ENCODE measurements around the gene RAB3C.
A peak's percentile ranks its signal among the peaks of the same experiment; 100 is the strongest.

Gene RAB3C

GRCh38 chr5:58774937-58775336 lies 192.1 kb downstream of the RAB3C start:
- ChIA-PET CTCF (interaction anchor here (2.8 kb wide), 1 partner anchor 11 kb away, joined by 8 read pairs; no protein-coding TSS in a partner anchor), POLR2A (no interaction called here)
- DNase-seq (ENCODE audit: extremely low spot score), result no peak
- no peak for TF ChIP-seq CTCF (IDR thresholded peaks at IDR 0.05; ENCODE audit: control extremely low read depth, extremely low read depth, low read depth, missing control alignments)

- ChIA-PET CTCF (interaction anchor here (1.7 to 1.9 kb wide), 2 partner anchors 10 to 13 kb away, joined by 6 to 7 read pairs; no protein-coding TSS in a partner anchor), POLR2A (no interaction called here)
- DNase-seq (ENCODE audit: extremely low spot score), result peak; percentile 17
- TF ChIP-seq CTCF (IDR thresholded peaks at IDR 0.05; ENCODE audit: control extremely low read depth, extremely low read depth, low read depth, missing control alignments), result no peak
Observed at GRCh38 chr5:58775701-58776262, 192.9 kb downstream of the RAB3C start.

- no peak for TF ChIP-seq CTCF (IDR thresholded peaks at IDR 0.05; ENCODE audit: control extremely low read depth, extremely low read depth, low read depth, missing control alignments)
- ChIA-PET CTCF (interaction anchor here (0.9 to 1.9 kb wide), 4 partner anchors 9 to 15 kb away, joined by 3 to 7 read pairs (median 5); no protein-coding TSS in a partner anchor), POLR2A (no interaction called here)
- no peak for DNase-seq (ENCODE audit: extremely low spot score)
Observed at GRCh38 chr5:58776559-58776958, 193.7 kb downstream of the RAB3C start.

GRCh38 chr5:58778888-58779287 lies 196.0 kb downstream of the RAB3C start:
- ChIA-PET POLR2A (no interaction called here), CTCF (interaction anchor here (1.0 to 1.8 kb wide), 3 partner anchors 11 to 292 kb away, joined by 3 to 8 read pairs (median 3); no protein-coding TSS in a partner anchor)
- TF ChIP-seq CTCF (IDR thresholded peaks at IDR 0.05; ENCODE audit: control extremely low read depth, extremely low read depth, low read depth, missing control alignments), result no peak
- no peak for DNase-seq (ENCODE audit: extremely low spot score)

GRCh38 chr5:58786035-58786434 lies 203.2 kb downstream of the RAB3C start:
- POLR2A ChIA-PET, result no interaction called here
- CTCF ChIA-PET, result interaction anchor here (1.2 to 1.8 kb wide), 3 partner anchors 9 to 55 kb away, joined by 3 to 7 read pairs (median 3); no protein-coding TSS in a partner anchor
- no peak for TF ChIP-seq CTCF (IDR thresholded peaks at IDR 0.05; ENCODE audit: control extremely low read depth, extremely low read depth, low read depth, missing control alignments)
- DNase-seq (ENCODE audit: extremely low spot score), result no peak

GRCh38 chr5:58786711-58787303 lies 203.9 kb downstream of the RAB3C start:
- TF ChIP-seq CTCF (IDR thresholded peaks at IDR 0.05; ENCODE audit: control extremely low read depth, extremely low read depth, low read depth, missing control alignments), result no peak
- POLR2A ChIA-PET, result no interaction called here
- no peak for DNase-seq (ENCODE audit: extremely low spot score)
- CTCF ChIA-PET, result interaction anchor here (1.2 to 1.8 kb wide), 4 partner anchors 10 to 288 kb away, joined by 3 to 7 read pairs (median 3); no protein-coding TSS in a partner anchor

Data from GM10248 (cell line).